Parathyroid adenoma (tissue), 2 donors: ENCODE measurements around the gene MYD88.

ENCODE experiments used
- H2AFZ ChIP-seq: fragments of 300-600 bp; sonication (generic); one replicate; pipeline ENCODE4 v1.7.0; 2017; ENCODE audit warnings: antibody characterized with exemption, mild to moderate bottlenecking
- H3K27ac ChIP-seq: fragments of 300-600 bp; sonication (generic); one replicate; pipeline ENCODE4 v1.7.0; 2017
- H3K27me3 ChIP-seq: fragments of 300-600 bp; sonication (generic); one replicate; pipeline ENCODE4 v1.7.0; 2017; ENCODE audit warnings: low read length; ENCODE audit not compliant: control insufficient read depth, insufficient read depth
- H3K36me3 ChIP-seq: fragments of 300-600 bp; sonication (generic); one replicate; pipeline ENCODE4 v1.7.0; 2017; ENCODE audit warnings: low read length; ENCODE audit not compliant: control insufficient read depth, insufficient read depth
- H3K4me1 ChIP-seq: fragments of 300-600 bp; sonication (generic); one replicate; pipeline ENCODE4 v1.7.0; 2017; ENCODE audit warnings: control low read depth
- H3K4me2 ChIP-seq: fragments of 300-600 bp; sonication (generic); one replicate; pipeline ENCODE4 v1.7.0; 2017; ENCODE audit warnings: low read length
- H3K4me3 ChIP-seq: fragments of 300-600 bp; sonication (generic); one replicate; pipeline ENCODE4 v1.7.0; 2017; ENCODE audit warnings: low read depth, low read length
- H3K79me2 ChIP-seq: fragments of 300-600 bp; sonication (generic); one replicate; pipeline ENCODE4 v1.7.0; 2017; ENCODE audit warnings: control low read depth
- H3K9ac ChIP-seq: fragments of 300-600 bp; sonication (generic); one replicate; pipeline ENCODE4 v1.7.0; 2017; ENCODE audit warnings: mild to moderate bottlenecking
- H3K9me3 ChIP-seq: fragments of 300-600 bp; sonication (generic); one replicate; pipeline ENCODE4 v1.7.0; 2017; ENCODE audit warnings: low read length; ENCODE audit not compliant: control insufficient read depth
- TF ChIP-seq, protein P1 (sequence below): fragments of 300-600 bp; sonication (generic); IDR thresholded peaks from one replicate; pipeline ENCODE4 v1.7.0; 2017; ENCODE audit warnings: antibody characterized with exemption, mild to moderate bottlenecking
- donor health status: primary hyperparathyroidism.

The MYD88 gene

DNA sequence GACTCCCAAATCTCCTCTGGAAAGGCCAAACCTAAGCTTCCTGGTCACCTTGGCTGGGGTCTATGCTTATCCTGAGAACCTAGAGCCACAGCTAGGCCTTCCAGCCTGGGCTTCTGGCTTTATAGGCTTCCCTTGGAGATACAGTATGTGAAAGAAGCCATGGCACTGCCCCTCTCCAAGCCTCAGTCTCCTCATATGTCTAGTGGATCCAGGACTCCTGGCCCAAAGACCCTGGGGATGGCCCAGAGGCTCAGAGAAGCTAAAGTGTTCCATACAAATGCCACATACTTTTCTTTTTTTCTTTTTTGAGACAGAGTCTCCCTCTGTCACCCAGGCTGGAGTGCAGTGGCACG, 10.2 kb upstream of the MYD88 start:
- Histone ChIP-seq H3K36me3 (no peaks in the 10 kb centered on the region), H3K9ac (no peak overlapping the region), H3K9me3 (no peaks in the 10 kb centered on the region), H3K79me2 (no peaks in the 10 kb centered on the region), H3K27me3 (no peaks in the 10 kb centered on the region), H3K4me3 (no peak overlapping the region), H3K4me1 (no peaks in the 10 kb centered on the region), H2AFZ (no peak overlapping the region), H3K4me2 (no peak overlapping the region), H3K27ac (no peak overlapping the region)
- TF ChIP-seq, protein P1, sequence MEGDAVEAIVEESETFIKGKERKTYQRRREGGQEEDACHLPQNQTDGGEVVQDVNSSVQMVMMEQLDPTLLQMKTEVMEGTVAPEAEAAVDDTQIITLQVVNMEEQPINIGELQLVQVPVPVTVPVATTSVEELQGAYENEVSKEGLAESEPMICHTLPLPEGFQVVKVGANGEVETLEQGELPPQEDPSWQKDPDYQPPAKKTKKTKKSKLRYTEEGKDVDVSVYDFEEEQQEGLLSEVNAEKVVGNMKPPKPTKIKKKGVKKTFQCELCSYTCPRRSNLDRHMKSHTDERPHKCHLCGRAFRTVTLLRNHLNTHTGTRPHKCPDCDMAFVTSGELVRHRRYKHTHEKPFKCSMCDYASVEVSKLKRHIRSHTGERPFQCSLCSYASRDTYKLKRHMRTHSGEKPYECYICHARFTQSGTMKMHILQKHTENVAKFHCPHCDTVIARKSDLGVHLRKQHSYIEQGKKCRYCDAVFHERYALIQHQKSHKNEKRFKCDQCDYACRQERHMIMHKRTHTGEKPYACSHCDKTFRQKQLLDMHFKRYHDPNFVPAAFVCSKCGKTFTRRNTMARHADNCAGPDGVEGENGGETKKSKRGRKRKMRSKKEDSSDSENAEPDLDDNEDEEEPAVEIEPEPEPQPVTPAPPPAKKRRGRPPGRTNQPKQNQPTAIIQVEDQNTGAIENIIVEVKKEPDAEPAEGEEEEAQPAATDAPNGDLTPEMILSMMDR, result no peak

DNA sequence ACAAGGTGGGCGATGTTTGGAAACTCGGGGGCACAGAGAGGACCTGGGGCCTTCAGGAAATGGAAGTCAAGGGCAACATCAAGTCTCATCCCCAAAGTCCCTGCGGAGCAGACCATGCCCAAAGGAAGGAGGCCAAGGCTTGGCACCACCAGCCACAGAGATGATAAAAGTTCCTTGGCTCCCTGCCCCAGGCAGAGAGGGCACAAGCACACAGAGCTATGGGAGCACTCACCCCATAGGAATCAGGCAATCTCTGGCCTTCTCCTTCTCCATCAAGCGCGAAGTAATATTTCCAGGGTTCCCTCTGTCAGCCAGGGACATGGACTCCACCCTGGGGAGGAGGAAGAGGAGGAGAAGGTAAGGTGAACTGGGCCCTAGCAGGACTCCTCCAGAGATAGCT, 9.4 kb upstream of the MYD88 start:
- TF ChIP-seq, protein P1, result no peak
- Histone ChIP-seq H3K4me1 (no peaks in the 10 kb centered on the region), H3K4me3 (no peak overlapping the region), H3K27ac (no peak overlapping the region), H3K27me3 (no peaks in the 10 kb centered on the region), H3K79me2 (no peaks in the 10 kb centered on the region), H2AFZ (no peak overlapping the region), H3K4me2 (no peak overlapping the region), H3K9ac (no peak overlapping the region), H3K9me3 (no peaks in the 10 kb centered on the region), H3K36me3 (no peaks in the 10 kb centered on the region)

DNA sequence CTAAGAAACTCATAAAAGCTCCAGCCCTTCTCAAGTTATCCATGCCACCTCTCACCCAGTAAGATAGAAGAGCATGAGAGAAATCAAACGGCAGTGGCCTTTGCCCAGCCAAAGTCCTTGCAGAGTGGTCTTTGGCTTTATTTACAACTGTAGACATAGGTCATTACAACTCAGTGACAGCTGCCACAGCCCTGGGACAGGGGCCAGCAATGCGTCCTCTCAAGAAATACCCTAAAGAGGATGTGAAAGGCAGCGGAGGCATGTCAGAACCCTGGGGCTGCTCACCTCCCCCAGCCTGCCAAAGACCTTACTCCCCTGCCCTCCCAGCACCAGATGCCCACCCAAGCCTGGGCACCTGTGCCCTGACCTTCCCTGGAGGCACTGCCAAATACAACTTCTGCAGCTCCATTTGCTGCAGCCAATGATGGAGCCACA, 7.8 kb upstream of the MYD88 start:
- TF ChIP-seq, protein P1, result no peak
- Histone ChIP-seq H3K27ac (no peak overlapping the region), H3K4me2 (no peak overlapping the region), H3K9me3 (no peaks in the 10 kb centered on the region), H3K4me1 (peaks cover 8% of the 10 kb centered on the region), H3K36me3 (no peaks in the 10 kb centered on the region), H3K79me2 (peaks cover 8% of the 10 kb centered on the region), H3K9ac (no peak overlapping the region), H3K4me3 (no peak overlapping the region), H3K27me3 (no peaks in the 10 kb centered on the region), H2AFZ (no peak overlapping the region)

DNA sequence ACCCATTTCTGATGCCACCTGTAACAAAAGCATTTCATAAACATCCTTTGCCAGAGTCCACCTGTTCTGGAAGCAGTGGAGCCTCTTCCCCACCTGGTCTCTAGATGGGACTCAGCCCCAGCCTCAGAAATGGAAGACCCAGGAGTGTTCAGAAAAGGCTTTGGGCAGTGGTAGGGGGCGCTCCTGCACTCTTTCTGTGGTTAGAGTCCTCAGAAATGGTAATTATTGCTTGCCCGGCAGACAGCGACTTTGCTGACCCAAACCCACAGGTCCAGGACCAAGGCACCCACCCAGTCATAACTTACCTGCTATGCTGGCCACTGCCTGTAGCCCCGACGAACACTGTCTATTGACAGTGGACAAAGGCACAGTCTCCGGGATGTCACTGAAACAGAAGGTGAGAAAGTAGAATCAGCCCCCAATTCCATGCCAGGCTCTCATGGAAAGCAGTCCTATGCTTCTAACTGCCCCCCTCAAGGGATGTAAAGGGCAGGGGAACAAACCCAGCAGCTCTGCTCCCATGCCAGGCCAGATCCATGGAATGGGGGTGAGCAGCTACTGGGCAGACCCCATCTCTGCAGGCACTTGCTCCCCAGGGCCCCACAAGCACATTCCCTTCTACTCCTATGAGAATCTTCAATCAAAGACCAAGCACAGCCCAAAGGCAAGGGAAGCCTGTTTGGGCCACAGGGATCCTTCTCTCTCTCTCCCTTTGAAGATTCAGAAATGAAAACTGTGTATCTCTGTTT, 6.7 kb upstream of the MYD88 start:
- no peaks in the 10 kb centered on the region for H3K36me3 ChIP-seq
- H3K79me2 ChIP-seq, result peaks cover 16% of the 10 kb centered on the region
- peaks cover 10% of the 10 kb centered on the region for H3K4me1 ChIP-seq

More for the DNA sequence above, 6.7 kb upstream of the MYD88 start:
- no peak overlapping the region for H3K4me2 ChIP-seq
- H3K27me3 ChIP-seq, result no peaks in the 10 kb centered on the region
- no peak overlapping the region for H3K9ac ChIP-seq
- TF ChIP-seq, protein P1, result no peak
- H3K27ac ChIP-seq, result no peak overlapping the region
- H2AFZ ChIP-seq, result no peak overlapping the region
- no peak overlapping the region for H3K4me3 ChIP-seq
- no peaks in the 10 kb centered on the region for H3K9me3 ChIP-seq
